HG03354 (cell line): ENCODE measurements around the gene CCDC6.

ENCODE experiments used
- ATAC-seq: cut with Tn5 transposase; IDR thresholded peaks from one replicate; pipeline ENCODE4 v1.9.1; 2021; ENCODE audit warnings: mild to moderate bottlenecking; ENCODE audit not compliant: unreplicated experiment, poor library complexity, severe bottlenecking

CCDC6 gene

DNA sequence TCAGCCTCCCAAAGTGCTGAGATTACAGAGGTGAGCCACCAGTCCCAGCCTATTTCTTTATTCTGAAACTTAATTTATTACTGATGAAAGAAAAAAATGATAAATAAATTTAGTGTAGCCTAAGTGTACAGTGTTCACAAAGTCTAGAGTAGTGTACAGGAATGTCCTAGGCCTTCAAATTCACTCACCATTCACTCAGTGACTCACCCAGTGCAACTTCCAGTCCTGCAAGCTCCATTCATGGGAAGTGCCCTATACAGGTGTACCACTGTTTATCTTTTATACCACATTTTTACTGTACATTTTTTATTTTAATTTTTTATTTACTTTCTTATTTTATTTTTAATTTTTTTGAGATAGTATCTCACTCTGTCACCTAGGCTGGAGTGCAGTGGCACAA lies 165.3 kb downstream of the CCDC6 start:
- no peak for ATAC-seq
